ENCODE measurements around the gene LENG9. TPM values are rescaled to one million over a fixed set of nuclear protein-coding genes. Genes with fewer than 3 reads are reported as not detected.

Gene LENG9
- total and polyA plus RNA-seq, 2 of the 13 experiments (the other 11 are each of a cell fraction or from before 2014, with no cell fraction given): 0.75 to 2.9 TPM

DNA sequence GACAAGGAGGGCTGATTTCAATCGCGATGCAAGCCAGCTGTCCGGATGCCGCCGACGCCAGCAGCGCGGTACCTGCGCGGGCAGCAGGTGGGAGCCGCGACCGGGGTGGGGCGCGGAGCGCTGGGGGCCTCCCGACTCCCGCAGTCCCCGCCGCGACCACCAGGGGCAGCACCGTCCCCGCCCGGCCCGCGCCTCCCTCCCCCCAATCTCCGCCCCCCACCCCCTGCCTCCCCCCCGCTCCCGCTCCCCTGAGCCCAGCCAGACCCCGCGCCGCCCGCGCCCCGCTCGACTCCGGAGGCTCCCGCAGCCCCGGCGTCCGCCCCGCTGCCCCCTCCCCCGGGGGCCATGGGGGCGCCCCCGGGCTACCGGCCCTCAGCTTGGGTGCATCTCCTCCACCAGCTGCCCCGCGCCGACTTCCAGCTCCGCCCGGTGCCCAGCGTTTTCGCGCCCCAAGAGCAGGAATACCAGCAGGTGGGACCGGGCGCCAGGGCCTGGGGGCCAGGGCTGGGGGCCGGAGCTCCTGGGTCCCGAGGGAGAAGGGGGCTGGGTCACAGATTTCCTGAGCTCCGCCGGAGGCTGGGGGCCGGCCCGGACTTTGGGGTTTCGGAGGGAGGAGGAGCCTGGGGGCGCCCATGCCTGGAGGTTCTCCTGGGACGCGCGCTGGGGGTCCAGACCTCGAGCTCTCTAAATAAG is 48.2 kb downstream of the LENG9 start, which contains the start of gene TTYH1 (continued):
- TF ChIP-seq, protein P1, sequence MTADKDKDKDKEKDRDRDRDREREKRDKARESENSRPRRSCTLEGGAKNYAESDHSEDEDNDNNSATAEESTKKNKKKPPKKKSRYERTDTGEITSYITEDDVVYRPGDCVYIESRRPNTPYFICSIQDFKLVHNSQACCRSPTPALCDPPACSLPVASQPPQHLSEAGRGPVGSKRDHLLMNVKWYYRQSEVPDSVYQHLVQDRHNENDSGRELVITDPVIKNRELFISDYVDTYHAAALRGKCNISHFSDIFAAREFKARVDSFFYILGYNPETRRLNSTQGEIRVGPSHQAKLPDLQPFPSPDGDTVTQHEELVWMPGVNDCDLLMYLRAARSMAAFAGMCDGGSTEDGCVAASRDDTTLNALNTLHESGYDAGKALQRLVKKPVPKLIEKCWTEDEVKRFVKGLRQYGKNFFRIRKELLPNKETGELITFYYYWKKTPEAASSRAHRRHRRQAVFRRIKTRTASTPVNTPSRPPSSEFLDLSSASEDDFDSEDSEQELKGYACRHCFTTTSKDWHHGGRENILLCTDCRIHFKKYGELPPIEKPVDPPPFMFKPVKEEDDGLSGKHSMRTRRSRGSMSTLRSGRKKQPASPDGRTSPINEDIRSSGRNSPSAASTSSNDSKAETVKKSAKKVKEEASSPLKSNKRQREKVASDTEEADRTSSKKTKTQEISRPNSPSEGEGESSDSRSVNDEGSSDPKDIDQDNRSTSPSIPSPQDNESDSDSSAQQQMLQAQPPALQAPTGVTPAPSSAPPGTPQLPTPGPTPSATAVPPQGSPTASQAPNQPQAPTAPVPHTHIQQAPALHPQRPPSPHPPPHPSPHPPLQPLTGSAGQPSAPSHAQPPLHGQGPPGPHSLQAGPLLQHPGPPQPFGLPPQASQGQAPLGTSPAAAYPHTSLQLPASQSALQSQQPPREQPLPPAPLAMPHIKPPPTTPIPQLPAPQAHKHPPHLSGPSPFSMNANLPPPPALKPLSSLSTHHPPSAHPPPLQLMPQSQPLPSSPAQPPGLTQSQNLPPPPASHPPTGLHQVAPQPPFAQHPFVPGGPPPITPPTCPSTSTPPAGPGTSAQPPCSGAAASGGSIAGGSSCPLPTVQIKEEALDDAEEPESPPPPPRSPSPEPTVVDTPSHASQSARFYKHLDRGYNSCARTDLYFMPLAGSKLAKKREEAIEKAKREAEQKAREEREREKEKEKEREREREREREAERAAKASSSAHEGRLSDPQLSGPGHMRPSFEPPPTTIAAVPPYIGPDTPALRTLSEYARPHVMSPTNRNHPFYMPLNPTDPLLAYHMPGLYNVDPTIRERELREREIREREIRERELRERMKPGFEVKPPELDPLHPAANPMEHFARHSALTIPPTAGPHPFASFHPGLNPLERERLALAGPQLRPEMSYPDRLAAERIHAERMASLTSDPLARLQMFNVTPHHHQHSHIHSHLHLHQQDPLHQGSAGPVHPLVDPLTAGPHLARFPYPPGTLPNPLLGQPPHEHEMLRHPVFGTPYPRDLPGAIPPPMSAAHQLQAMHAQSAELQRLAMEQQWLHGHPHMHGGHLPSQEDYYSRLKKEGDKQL (CRISPR knock-in tag; IDR thresholded peaks at IDR 0.05; ENCODE audit: low read depth): no peak
- TF ChIP-seq RBFOX2 (IDR thresholded peaks at IDR 0.05; ENCODE audit: low read depth, low read length) (0 out of 2 replicates have a peak, but pooled peaks have one; percentile 28), NBN (conservative IDR thresholded peaks at IDR 0.05) (no peak), HNRNPK (IDR thresholded peaks at IDR 0.05; ENCODE audit: low read depth, low read length, poor library complexity, severe bottlenecking) (peak; percentile 67), PHF8 (CRISPR knock-in tag; IDR thresholded peaks at IDR 0.05) (0 out of 2 replicates have a peak, but pooled peaks have one; percentile 17), TGIF2 (CRISPR knock-in tag; IDR thresholded peaks at IDR 0.05) (no peak)
- TF ChIP-seq, protein P2, sequence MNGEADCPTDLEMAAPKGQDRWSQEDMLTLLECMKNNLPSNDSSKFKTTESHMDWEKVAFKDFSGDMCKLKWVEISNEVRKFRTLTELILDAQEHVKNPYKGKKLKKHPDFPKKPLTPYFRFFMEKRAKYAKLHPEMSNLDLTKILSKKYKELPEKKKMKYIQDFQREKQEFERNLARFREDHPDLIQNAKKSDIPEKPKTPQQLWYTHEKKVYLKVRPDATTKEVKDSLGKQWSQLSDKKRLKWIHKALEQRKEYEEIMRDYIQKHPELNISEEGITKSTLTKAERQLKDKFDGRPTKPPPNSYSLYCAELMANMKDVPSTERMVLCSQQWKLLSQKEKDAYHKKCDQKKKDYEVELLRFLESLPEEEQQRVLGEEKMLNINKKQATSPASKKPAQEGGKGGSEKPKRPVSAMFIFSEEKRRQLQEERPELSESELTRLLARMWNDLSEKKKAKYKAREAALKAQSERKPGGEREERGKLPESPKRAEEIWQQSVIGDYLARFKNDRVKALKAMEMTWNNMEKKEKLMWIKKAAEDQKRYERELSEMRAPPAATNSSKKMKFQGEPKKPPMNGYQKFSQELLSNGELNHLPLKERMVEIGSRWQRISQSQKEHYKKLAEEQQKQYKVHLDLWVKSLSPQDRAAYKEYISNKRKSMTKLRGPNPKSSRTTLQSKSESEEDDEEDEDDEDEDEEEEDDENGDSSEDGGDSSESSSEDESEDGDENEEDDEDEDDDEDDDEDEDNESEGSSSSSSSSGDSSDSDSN (CRISPR knock-in tag; IDR thresholded peaks at IDR 0.05): 0 out of 2 replicates have a peak, but pooled peaks have one; percentile 1
- TF ChIP-seq, protein P3, sequence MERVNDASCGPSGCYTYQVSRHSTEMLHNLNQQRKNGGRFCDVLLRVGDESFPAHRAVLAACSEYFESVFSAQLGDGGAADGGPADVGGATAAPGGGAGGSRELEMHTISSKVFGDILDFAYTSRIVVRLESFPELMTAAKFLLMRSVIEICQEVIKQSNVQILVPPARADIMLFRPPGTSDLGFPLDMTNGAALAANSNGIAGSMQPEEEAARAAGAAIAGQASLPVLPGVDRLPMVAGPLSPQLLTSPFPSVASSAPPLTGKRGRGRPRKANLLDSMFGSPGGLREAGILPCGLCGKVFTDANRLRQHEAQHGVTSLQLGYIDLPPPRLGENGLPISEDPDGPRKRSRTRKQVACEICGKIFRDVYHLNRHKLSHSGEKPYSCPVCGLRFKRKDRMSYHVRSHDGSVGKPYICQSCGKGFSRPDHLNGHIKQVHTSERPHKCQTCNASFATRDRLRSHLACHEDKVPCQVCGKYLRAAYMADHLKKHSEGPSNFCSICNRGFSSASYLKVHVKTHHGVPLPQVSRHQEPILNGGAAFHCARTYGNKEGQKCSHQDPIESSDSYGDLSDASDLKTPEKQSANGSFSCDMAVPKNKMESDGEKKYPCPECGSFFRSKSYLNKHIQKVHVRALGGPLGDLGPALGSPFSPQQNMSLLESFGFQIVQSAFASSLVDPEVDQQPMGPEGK (CRISPR knock-in tag; IDR thresholded peaks at IDR 0.05): peak; percentile 44
- TF ChIP-seq, protein P4, sequence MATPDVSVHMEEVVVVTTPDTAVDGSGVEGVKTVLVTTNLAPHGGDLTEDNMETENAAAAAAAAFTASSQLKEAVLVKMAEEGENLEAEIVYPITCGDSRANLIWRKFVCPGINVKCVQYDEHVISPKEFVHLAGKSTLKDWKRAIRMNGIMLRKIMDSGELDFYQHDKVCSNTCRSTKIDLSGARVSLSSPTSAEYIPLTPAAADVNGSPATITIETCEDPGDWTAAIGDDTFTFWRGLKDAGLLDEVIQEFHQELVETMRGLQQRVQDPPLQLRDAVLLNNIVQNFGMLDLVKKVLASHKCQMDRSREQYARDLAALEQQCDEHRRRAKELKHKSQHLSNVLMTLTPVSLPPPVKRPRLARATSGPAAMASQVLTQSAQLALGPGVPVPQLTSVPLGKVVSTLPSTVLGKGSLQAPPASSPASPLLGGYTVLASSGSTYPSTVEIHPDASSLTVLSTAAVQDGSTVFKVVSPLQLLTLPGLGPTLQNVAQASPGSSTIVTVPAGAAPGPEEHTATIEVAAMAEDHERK (CRISPR knock-in tag; IDR thresholded peaks at IDR 0.05; ENCODE audit: low read depth): no peak
- TF ChIP-seq, protein P5, sequence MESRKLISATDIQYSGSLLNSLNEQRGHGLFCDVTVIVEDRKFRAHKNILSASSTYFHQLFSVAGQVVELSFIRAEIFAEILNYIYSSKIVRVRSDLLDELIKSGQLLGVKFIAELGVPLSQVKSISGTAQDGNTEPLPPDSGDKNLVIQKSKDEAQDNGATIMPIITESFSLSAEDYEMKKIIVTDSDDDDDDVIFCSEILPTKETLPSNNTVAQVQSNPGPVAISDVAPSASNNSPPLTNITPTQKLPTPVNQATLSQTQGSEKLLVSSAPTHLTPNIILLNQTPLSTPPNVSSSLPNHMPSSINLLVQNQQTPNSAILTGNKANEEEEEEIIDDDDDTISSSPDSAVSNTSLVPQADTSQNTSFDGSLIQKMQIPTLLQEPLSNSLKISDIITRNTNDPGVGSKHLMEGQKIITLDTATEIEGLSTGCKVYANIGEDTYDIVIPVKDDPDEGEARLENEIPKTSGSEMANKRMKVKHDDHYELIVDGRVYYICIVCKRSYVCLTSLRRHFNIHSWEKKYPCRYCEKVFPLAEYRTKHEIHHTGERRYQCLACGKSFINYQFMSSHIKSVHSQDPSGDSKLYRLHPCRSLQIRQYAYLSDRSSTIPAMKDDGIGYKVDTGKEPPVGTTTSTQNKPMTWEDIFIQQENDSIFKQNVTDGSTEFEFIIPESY (CRISPR knock-in tag; IDR thresholded peaks at IDR 0.05): peak; percentile 94

Measured in HepG2 (cell line).